SW480 (cell line): ENCODE results near the gene ESCO1.

Source experiments
- DNase-seq: peaks from one replicate; pipeline ENCODE4 v3.0.0-alpha.2; 2016; ENCODE audit warnings: low spot score

The ESCO1 gene

DNA sequence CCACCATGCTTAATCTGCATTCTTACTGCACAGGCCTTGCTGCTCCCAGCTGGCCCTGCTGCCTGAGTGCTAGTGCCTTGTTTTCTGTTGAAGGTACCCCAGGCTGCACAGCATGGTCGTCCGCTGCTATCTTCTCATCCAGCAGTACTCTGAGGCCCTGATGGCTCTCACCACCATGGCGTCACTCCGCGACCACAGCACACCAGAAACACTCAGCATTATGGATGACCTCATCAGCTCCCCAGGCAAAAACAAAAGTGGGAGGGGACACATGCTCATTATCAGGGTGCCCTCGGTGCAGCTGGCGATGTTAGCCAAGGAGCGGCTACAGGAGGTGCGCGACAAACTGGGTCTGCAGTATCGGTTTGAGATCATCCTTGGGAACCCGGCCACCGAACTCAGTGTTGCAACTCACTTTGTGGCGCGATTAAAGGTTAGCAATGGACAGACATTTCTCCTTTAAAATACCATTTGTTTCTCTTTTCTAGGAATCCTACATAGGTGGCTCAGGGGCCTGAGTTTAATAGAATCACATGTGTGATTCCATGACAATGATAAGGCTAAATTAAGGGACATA lies 110.5 kb downstream of the ESCO1 start:
- DNase-seq, result no peak

GRCh38 chr18:21489119-21489750 lies 111.3 kb downstream of the ESCO1 start:
- DNase-seq, result peak; percentile 33

DNA sequence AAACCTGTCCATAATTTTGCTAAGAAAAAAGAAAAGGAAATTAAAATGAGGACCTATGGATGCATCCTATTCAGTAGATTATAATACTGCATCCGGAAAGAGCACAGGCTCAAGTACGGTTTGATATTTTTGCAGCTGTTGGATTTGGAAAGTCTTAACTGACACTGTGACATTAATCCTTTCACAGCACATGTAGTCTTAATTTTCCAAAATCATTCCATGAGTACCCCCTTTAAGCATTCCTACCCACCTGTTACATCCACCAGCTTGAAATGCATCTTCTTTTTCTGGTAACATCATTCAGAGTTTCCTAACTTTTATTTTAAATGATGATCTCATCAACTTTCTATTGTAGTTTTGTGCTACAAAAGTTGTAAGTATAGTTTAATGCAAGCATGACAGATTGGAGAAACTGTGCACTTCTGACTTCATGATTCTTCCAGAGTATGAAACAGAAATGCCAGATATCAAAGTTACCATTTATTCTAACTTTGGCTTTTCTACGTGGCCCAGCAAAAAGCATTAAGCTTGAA lies 113.5 kb downstream of the ESCO1 start:
- DNase-seq, result no peak

- no peak for DNase-seq
Measured at GRCh38 chr18:21484851-21485636, 115.5 kb downstream of the ESCO1 start.

DNA sequence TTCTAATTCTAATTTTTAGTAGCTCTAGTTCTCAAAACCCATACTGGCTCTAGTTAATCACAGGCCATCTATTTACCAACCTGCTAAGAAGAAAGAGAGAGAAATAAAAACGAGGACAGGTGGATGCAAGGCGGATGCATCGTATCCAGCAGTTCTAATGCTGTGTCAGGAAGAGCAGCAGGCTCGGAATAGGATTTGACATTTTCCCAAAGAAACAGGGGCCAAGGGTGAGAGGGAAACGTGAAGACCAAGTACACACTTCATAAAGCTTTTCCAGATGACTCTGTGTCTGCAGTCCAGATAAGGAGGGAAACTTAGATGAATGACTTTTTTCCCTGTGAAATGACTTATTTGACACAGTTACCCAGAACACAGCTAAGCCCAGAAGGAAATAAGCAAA lies 117.5 kb downstream of the ESCO1 start:
- no peak for DNase-seq

DNA sequence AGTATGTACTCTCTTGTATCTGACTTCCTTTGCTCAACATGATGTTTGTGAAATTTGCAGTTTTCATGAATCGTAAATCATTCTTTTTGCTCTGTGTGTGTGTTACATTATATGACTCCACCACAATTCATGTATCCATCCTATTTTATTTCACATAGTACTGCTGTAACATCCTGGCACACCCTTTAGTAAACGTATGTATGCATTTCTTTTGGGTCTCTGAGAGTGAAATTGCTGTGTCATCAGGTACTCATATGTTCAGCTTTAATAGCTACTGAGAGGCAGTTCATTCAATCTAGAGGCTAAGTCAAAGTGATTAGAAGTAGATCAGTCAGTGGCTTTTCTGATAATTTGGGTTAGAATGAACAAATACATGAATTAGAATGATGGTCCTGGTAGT lies 118.8 kb downstream of the ESCO1 start:
- DNase-seq, result no peak

- DNase-seq, result no peak
Measured at GRCh38 chr18:21479721-21480120, 120.8 kb downstream of the ESCO1 start.
